Natural killer cell (primary cell): Measurements from ENCODE around the gene MAST4. TPM values are rescaled to one million over a fixed set of nuclear protein-coding genes. Genes with fewer than 3 reads are reported as not detected.

Source experiments
- ATAC-seq, 3 donors: fragments of 150-1000 bp in 2 of 3; fragments of 200-7000 bp in 1 of 3; cut with Tn5 transposase; 1 replicate in 1 of 3; 2 replicates in 2 of 3; pipeline ENCODE4 v1.10.0; 2021; ENCODE audit warnings: mild to moderate bottlenecking in 2 of 3, moderate library complexity in 2 of 3
- DNase-seq, 2 donors: peaks; one replicate each; pipeline versions ENCODE4 v3.0.0 to v3.0.0-alpha.2; 2013 to 2021; ENCODE audit warnings: mixed read lengths in 1 of 2
- H3K27ac ChIP-seq: one replicate; pipeline ENCODE4 v1.5.1; 2013; ENCODE audit warnings: mild to moderate bottlenecking, low read length
- H3K27me3 ChIP-seq: one replicate; pipeline ENCODE4 v1.6.1; 2013; ENCODE audit warnings: low read length; ENCODE audit not compliant: control insufficient read depth, insufficient read depth
- H3K36me3 ChIP-seq: one replicate; pipeline ENCODE4 v1.6.1; 2013; ENCODE audit warnings: low read length; ENCODE audit not compliant: control insufficient read depth, insufficient read depth
- H3K4me1 ChIP-seq: one replicate; pipeline ENCODE4 v1.6.1; 2013; ENCODE audit warnings: low read length; ENCODE audit not compliant: control insufficient read depth, insufficient read depth
- H3K4me3 ChIP-seq: one replicate; pipeline ENCODE4 v1.5.1; 2013; ENCODE audit warnings: low read length
- H3K9me3 ChIP-seq: one replicate; pipeline ENCODE4 v1.6.1; 2013; ENCODE audit warnings: low read length; ENCODE audit not compliant: control insufficient read depth, insufficient read depth
- H3K27ac Mint-ChIP-seq, 2 donors: one replicate each; pipeline ENCODE4 v1.8.0; 2022; ENCODE audit warnings: mild to moderate bottlenecking in 2 of 2, mixed read lengths in 2 of 2, moderate library complexity in 1 of 2
- H3K27me3 Mint-ChIP-seq, 2 donors: one replicate each; pipeline ENCODE4 v1.8.0; 2022; ENCODE audit warnings: low read depth in 2 of 2, mixed read lengths in 2 of 2
- H3K36me3 Mint-ChIP-seq: one replicate; pipeline ENCODE4 v1.8.0; 2022; ENCODE audit warnings: mixed read lengths
- H3K4me1 Mint-ChIP-seq, 2 donors: one replicate each; pipeline ENCODE4 v1.8.0; 2022; ENCODE audit warnings: mixed read lengths in 2 of 2
- H3K4me3 Mint-ChIP-seq: one replicate; pipeline ENCODE4 v1.8.0; 2022; ENCODE audit warnings: mild to moderate bottlenecking, moderate library complexity, mixed read lengths
- H3K9me3 Mint-ChIP-seq, 2 donors: one replicate each; pipeline ENCODE4 v1.8.0; 2022; ENCODE audit warnings: mixed read lengths in 2 of 2
- CTCF ChIP-seq: fragments of 200-600 bp; IDR thresholded peaks from one replicate; pipeline ENCODE4 v1.8.0; 2022; ENCODE audit warnings: antibody characterized with exemption
- WGBS: methylation state at CpG from one replicate; pipeline ENCODE4 v1.1.7; 2013; ENCODE audit warnings: missing lambda C conversion rate; ENCODE audit not compliant: insufficient coverage; 5-methylcytosine and 5-hydroxymethylcytosine counted together
- intact Hi-C: fragments of 100-400 bp; cut with micrococcal nuclease; formaldehyde crosslinking; loops from one replicate; pipeline ENCODE4 v1.14.2; 2022
- total RNA-seq, 4 donors: library from RNA; stranded (reverse); fragments of 120-200 nt in 1 of 4; gene quantifications; one replicate each; pipeline versions ENCODE4 v1.2.3 to v1.2.4, GENCODE V29; 2013 to 2022

The MAST4 gene
- total RNA-seq, 3 donors from 2014 or later (not counting 1 experiment from before 2014, with no cell fraction given) = 6.5 to 14.1 (median 12.7) TPM

DNA sequence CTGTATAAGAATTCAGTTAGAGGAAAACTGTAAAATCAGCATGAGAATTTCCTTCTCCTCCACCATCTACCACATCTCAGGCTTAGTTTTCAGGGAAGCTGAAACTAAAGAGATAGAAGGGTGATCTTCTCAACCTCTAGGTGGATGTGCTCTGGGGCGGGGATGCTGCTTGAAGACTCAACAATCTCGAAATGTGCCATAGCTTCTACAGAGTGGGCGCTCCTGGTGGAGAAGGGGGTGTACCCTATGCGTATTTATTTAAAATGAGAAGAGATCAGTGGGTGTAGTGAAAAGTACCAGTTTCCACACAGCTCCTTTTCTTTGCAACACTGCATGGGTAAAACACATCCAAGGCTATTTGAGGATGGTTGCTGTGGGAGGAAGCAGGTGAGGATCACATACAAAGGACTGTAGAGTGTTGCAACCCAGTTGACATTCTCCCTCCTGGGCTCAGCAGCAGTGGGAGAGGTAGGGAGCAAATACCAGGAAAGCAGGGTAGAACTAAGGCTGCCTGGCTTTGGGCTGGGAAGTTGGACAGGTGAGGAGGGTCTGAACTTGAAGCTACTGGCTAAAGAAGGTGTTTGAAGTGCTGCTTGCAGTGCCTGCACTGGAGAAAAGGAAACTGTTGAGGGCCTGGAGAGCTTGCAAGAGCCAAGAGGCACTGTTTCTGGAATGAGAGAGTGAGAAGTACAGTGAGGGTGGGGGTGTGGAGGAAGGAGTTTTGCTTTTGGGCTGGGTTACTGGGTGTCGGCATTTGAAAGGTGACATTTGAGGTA lies 73.1 kb downstream of the MAST4 start:
- peaks cover 0 to 3% of the 10 kb centered on the region in 2 donors for H3K9me3 Mint-ChIP-seq
- H3K4me3 ChIP-seq = no peak overlapping the region
- no peaks in the 10 kb centered on the region for H3K36me3 Mint-ChIP-seq
- DNase-seq (no peak), ATAC-seq (no peak)
- 95% methylated on average over 5 of the region's 5 CpGs for WGBS
- H3K4me1 ChIP-seq = no peaks in the 10 kb centered on the region
- no peaks in the 10 kb centered on the region for H3K27me3 ChIP-seq
- H3K9me3 ChIP-seq = no peaks in the 10 kb centered on the region
- no peak for TF ChIP-seq CTCF
- no peaks in the 10 kb centered on the region for H3K4me1 Mint-ChIP-seq
- no peak overlapping the region for H3K27ac Mint-ChIP-seq
- intact Hi-C loops = no loop called here
- H3K27ac ChIP-seq = no peak overlapping the region
- H3K27me3 Mint-ChIP-seq = peaks cover 6 to 35% of the 10 kb centered on the region in 2 donors
- H3K4me3 Mint-ChIP-seq = no peak overlapping the region
- H3K36me3 ChIP-seq = no peaks in the 10 kb centered on the region

DNA sequence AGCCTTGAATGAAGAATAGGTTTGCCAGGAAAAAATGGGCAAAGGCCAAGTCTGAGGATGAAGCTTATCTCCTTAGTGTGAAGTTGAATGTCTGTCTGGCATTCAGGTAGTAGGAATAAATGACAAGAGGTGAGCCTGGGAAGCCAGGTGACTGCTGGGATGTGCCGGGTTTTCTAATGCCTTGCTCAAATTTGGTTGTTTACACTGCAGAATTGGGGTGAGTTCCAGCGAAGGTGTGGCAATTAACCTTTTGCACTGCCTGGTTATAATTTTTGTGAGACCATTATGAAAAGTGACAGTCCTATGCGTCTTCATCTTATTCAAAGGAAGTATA lies 73.6 kb downstream of the MAST4 start:
- Mint-ChIP-seq H3K27me3 (peaks cover 4 to 30% of the 10 kb centered on the region in 2 donors), H3K9me3 (peaks cover 0 to under 1% of the 10 kb centered on the region in 2 donors), H3K27ac (no peak overlapping the region), H3K36me3 (no peaks in the 10 kb centered on the region), H3K4me3 (no peak overlapping the region), H3K4me1 (no peaks in the 10 kb centered on the region)
- no peaks in the 10 kb centered on the region for H3K9me3 ChIP-seq
- H3K27me3 ChIP-seq = no peaks in the 10 kb centered on the region
- intact Hi-C loops = no loop called here
- H3K4me3 ChIP-seq = no peak overlapping the region
- H3K36me3 ChIP-seq = no peaks in the 10 kb centered on the region
- DNase-seq (no peak), ATAC-seq (no peak)
- TF ChIP-seq CTCF = no peak
- no peaks in the 10 kb centered on the region for H3K4me1 ChIP-seq
- no peak overlapping the region for H3K27ac ChIP-seq
- 97% methylated on average over 3 of the region's 3 CpGs for WGBS

- DNase-seq (no peak), ATAC-seq (no peak)
- Mint-ChIP-seq H3K9me3 (no peaks in the 10 kb centered on the region), H3K27ac (no peak overlapping the region), H3K4me1 (no peaks in the 10 kb centered on the region), H3K27me3 (peaks cover 8 to 24% of the 10 kb centered on the region in 2 donors), H3K4me3 (no peak overlapping the region), H3K36me3 (no peaks in the 10 kb centered on the region)
- intact Hi-C loops = no loop called here
- Histone ChIP-seq H3K36me3 (no peaks in the 10 kb centered on the region), H3K4me3 (no peak overlapping the region), H3K4me1 (no peaks in the 10 kb centered on the region), H3K27me3 (no peaks in the 10 kb centered on the region), H3K27ac (no peak overlapping the region), H3K9me3 (no peaks in the 10 kb centered on the region)
- WGBS = 100% methylated on average over 1 of the region's 2 CpGs
- TF ChIP-seq CTCF = no peak
These were observed 75.1 kb downstream of the MAST4 start for GRCh38 chr5:66671305-66671704.

DNA sequence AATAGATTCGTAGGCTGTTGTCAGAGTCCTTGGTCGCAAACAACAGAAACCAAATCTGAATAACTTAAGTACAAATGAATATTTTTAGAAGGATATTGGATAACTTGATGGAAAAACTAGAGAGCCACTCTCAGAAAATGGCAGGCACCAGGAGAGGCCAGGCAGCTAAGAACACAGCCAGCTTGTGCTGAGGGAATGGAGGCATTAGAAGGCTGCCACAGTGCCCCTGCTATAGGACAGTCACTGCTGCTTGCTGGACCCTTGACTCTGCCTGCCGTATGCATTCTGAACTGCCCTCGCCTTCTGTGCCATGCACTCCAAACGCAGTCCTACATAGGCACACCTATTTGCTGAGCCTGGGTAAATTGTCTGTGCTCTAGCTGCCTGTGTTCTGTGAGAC lies 78.6 kb downstream of the MAST4 start:
- Mint-ChIP-seq H3K4me3 (no peak overlapping the region), H3K27ac (no peak overlapping the region), H3K9me3 (no peaks in the 10 kb centered on the region), H3K27me3 (peaks cover 0 to 9% of the 10 kb centered on the region in 2 donors), H3K36me3 (no peaks in the 10 kb centered on the region), H3K4me1 (no peaks in the 10 kb centered on the region)
- Histone ChIP-seq H3K27me3 (no peaks in the 10 kb centered on the region), H3K27ac (no peak overlapping the region), H3K4me1 (no peaks in the 10 kb centered on the region), H3K36me3 (no peaks in the 10 kb centered on the region), H3K4me3 (no peak overlapping the region), H3K9me3 (no peaks in the 10 kb centered on the region)
- ATAC-seq (no peak), DNase-seq (no peak)
- 96% methylated on average over 4 of the region's 5 CpGs for WGBS
- no peak for TF ChIP-seq CTCF
- intact Hi-C loops = no loop called here
